HCT116 (cell line): ENCODE data around the gene CCDC187. TPM values are rescaled to one million over a fixed set of nuclear protein-coding genes. Genes with fewer than 3 reads are reported as not detected.

Source experiments
- ATAC-seq: fragments of 200-7000 bp; cut with Tn5 transposase; 2 replicates; pipeline ENCODE4 v1.9.1; 2020; ENCODE audit warnings: mild to moderate bottlenecking, moderate library complexity
- BruUV-seq: library from RNA; stranded (reverse); fragments of 400-500 nt; replicated peaks from 2 replicates; lab custom pipeline; 2021; lab: Mats Ljungman, UMichigan
- CTCF ChIA-PET: fragments of 300-600 bp; sonication (Branson Sonifier 250); formaldehyde crosslinking; loops from one replicate; lab custom pipeline; 2021; ENCODE audit warnings: antibody characterized with exemption; lab: Charles Lee
- POLR2A ChIA-PET: fragments of 300-600, 350-600 bp; sonication (Branson Sonifier 250); formaldehyde crosslinking; loops from one replicate; lab custom pipeline; 2021; ENCODE audit warnings: antibody characterized with exemption; lab: Charles Lee
- RAD21 ChIA-PET, 2 experiments: fragments of 300-600 bp; sonication (Branson Sonifier 250); formaldehyde crosslinking; loops; one replicate each; lab custom pipeline; 2023; ENCODE audit warnings: low total read pairs in 2 of 2; ENCODE audit not compliant: uncharacterized antibody in 2 of 2, unreplicated experiment in 2 of 2, low non-redundant PET in 1 of 2; lab: Charles Lee
- DNase-seq: peaks from one replicate; pipeline ENCODE4 v3.0.0-alpha.2; 2010; ENCODE audit warnings: low read depth, low spot score
- H2AFZ ChIP-seq: fragments of 200-600 bp; shearing (Covaris generic), sonication (generic); 2 replicates; pipeline ENCODE4 v1.6.1; 2017; ENCODE audit warnings: low read depth, mixed run types, mixed read lengths, antibody characterized with exemption, low read length; ENCODE audit not compliant: poor library complexity, severe bottlenecking
- H3K27ac ChIP-seq: 2 replicates; pipeline ENCODE4 v1.5.1; 2012; ENCODE audit warnings: low read depth, low read length
- H3K27me3 ChIP-seq: fragments of 200-600 bp; sonication (generic); 2 replicates; pipeline ENCODE4 v1.6.1; 2016; ENCODE audit warnings: mixed run types, low read length, mixed read lengths; ENCODE audit not compliant: insufficient read depth
- H3K36me3 ChIP-seq, 2 experiments: fragments of 200-500 bp in 1 of 2; fragments of 200-600 bp in 1 of 2; sonication (Bioruptor generic) in 1 of 2; sonication (generic) in 1 of 2; 2 replicates each; pipeline versions ENCODE4 v1.5.1 to v1.6.1; 2014 to 2016; ENCODE audit warnings: low read length in 2 of 2, inconsistent platforms in 1 of 2, mixed read lengths in 1 of 2, mixed run types in 1 of 2; ENCODE audit not compliant: insufficient read depth in 2 of 2, control insufficient read depth in 1 of 2
- H3K4me1 ChIP-seq, 2 experiments: fragments of 200-600 bp in 1 of 2; sonication (generic) in 1 of 2; 2 replicates each; pipeline versions ENCODE4 v1.5.1 to v1.6.1; 2012 to 2017; ENCODE audit warnings: low read length in 2 of 2, inconsistent platforms in 1 of 2, mild to moderate bottlenecking in 1 of 2, mixed read lengths in 1 of 2, mixed run types in 1 of 2, moderate library complexity in 1 of 2; ENCODE audit not compliant: insufficient read depth in 2 of 2, control insufficient read depth in 1 of 2
- H3K4me2 ChIP-seq: fragments of 200-600 bp; sonication (generic); 2 replicates; pipeline ENCODE4 v1.6.1; 2017; ENCODE audit warnings: mixed run types, low read length, mixed read lengths
- H3K4me3 ChIP-seq, 2 experiments: fragments of 200-600 bp in 1 of 2; sonication (generic) in 1 of 2; replicated peaks in 1 of 2; 2 replicates each; pipeline ENCODE4 v1.5.1; 2011 to 2016; ENCODE audit warnings: low read length in 2 of 2, control low read depth in 1 of 2, low read depth in 1 of 2, mild to moderate bottlenecking in 1 of 2, mixed read lengths in 1 of 2, mixed run types in 1 of 2
- H3K79me2 ChIP-seq: fragments of 200-600 bp; sonication (generic); 2 replicates; pipeline ENCODE4 v1.6.1; 2017; ENCODE audit warnings: mild to moderate bottlenecking, mixed run types, low read length, moderate library complexity, mixed read lengths; ENCODE audit not compliant: insufficient read depth
- H3K9ac ChIP-seq: fragments of 200-600 bp; sonication (generic); 2 replicates; pipeline ENCODE4 v1.6.1; 2016; ENCODE audit warnings: low read length, mixed read lengths
- H3K9me2 ChIP-seq: fragments of 200-600 bp; sonication (generic), shearing (Covaris generic); 2 replicates; pipeline ENCODE4 v1.6.1; 2017; ENCODE audit warnings: mixed run types, mild to moderate bottlenecking, moderate library complexity; ENCODE audit not compliant: insufficient read depth
- H3K9me3 ChIP-seq, 2 experiments: fragments of 200-500 bp in 1 of 2; fragments of 200-600 bp in 1 of 2; sonication (Bioruptor generic) in 1 of 2; sonication (generic) in 1 of 2; 2 replicates each; pipeline ENCODE4 v1.6.1; 2014 to 2017; ENCODE audit warnings: low read length in 2 of 2, mixed read lengths in 2 of 2, inconsistent platforms in 1 of 2, low read depth in 1 of 2, mild to moderate bottlenecking in 1 of 2, mixed run types in 1 of 2, moderate library complexity in 1 of 2; ENCODE audit not compliant: control insufficient read depth in 1 of 2, insufficient read depth in 1 of 2
- H4K20me1 ChIP-seq: fragments of 200-600 bp; sonication (generic), shearing (Covaris generic); 2 replicates; pipeline ENCODE4 v1.6.1; 2017; ENCODE audit warnings: mixed run types, mild to moderate bottlenecking, moderate library complexity; ENCODE audit not compliant: insufficient read depth
- CEBPB ChIP-seq: IDR thresholded peaks from 2 replicates; pipeline ENCODE4 v1.6.1; 2012; ENCODE audit warnings: low read depth
- CTCF ChIP-seq, 3 experiments: fragments of 200-600 bp in 1 of 3; sonication (generic) in 1 of 3; IDR thresholded peaks in 2 of 3; conservative IDR thresholded peaks in 1 of 3; 2 replicates each; pipeline ENCODE4 v1.5.1; 2012 to 2017; ENCODE audit warnings: low read depth in 2 of 3, low read length in 2 of 3, antibody characterized with exemption in 1 of 3, borderline replicate concordance in 1 of 3, control low read depth in 1 of 3, mild to moderate bottlenecking in 1 of 3, mixed read lengths in 1 of 3, mixed run types in 1 of 3, moderate library complexity in 1 of 3; ENCODE audit not compliant: insufficient read depth in 1 of 3
- ELF1 ChIP-seq: IDR thresholded peaks from 2 replicates; pipeline ENCODE4 v1.6.1; 2012; ENCODE audit warnings: low read depth, borderline replicate concordance
- EZH2 ChIP-seq: fragments of 200-600 bp; sonication (generic); IDR thresholded peaks from 2 replicates; pipeline ENCODE4 v1.6.1; 2017; ENCODE audit warnings: antibody characterized with exemption, mixed run types
- FOSL1 ChIP-seq: IDR thresholded peaks from 2 replicates; pipeline ENCODE4 v1.6.1; 2012; ENCODE audit warnings: low read depth
- POLR2A ChIP-seq: IDR thresholded peaks from 2 replicates; pipeline ENCODE4 v1.7.0; 2011; ENCODE audit warnings: borderline replicate concordance; ENCODE audit not compliant: insufficient read depth, insufficient read length; ENCODE audit errors: extremely low read depth
- REST ChIP-seq: IDR thresholded peaks from 2 replicates; pipeline ENCODE4 v1.6.1; 2012; ENCODE audit warnings: low read depth
- SIN3A ChIP-seq: IDR thresholded peaks from 2 replicates; pipeline ENCODE4 v1.6.1; 2012; ENCODE audit warnings: low read depth
- YY1 ChIP-seq: IDR thresholded peaks from 2 replicates; pipeline ENCODE4 v1.6.1; 2011; ENCODE audit warnings: low read length, low read depth, moderate library complexity, mild to moderate bottlenecking; ENCODE audit not compliant: insufficient replicate concordance; ENCODE audit errors: extremely low read depth
- ZBTB33 ChIP-seq: IDR thresholded peaks from 2 replicates; pipeline ENCODE4 v1.6.1; 2011; ENCODE audit warnings: mild to moderate bottlenecking, low read length, moderate library complexity; ENCODE audit not compliant: insufficient replicate concordance; ENCODE audit errors: extremely low read depth
- ZFX ChIP-seq: fragments of 450-650 bp; IDR thresholded peaks from 2 replicates; pipeline ENCODE4 v1.6.1; 2017
- ZNF274 ChIP-seq: fragments of 200-500 bp; sonication (Bioruptor generic); IDR thresholded peaks from 2 replicates; pipeline ENCODE4 v1.6.1; 2014; ENCODE audit warnings: mild to moderate bottlenecking, low read depth, low read length, inconsistent platforms
- intact Hi-C: fragments of 100-400 bp; cut with micrococcal nuclease; formaldehyde crosslinking; loops from 2 replicates; pipeline ENCODE4 v1.10.0; 2022
- total RNA-seq: library from RNA; stranded (reverse); gene quantifications from one replicate; pipeline ENCODE4 v1.2.1, GENCODE V29; 2021; ENCODE audit not compliant: unreplicated experiment
- TF ChIP-seq, protein P1 (sequence below): IDR thresholded peaks from 2 replicates; pipeline ENCODE4 v1.6.1; 2012

CCDC187 gene
- total RNA-seq, 1 experiment from 2014 or later: 4.6 TPM

- no peak overlapping the region for H3K9ac ChIP-seq
- POLR2A ChIA-PET: interaction anchor here (1.4 kb wide), 1 partner anchor 25 kb away, joined by 3 read pairs; no protein-coding TSS in a partner anchor
- no TSS peak for BruUV-seq
Observed at GRCh38 chr9:136242248-136242647, 61.6 kb downstream of the CCDC187 start.

GRCh38 chr9:136241542-136241941, 62.4 kb downstream of the CCDC187 start:
- ChIA-PET RAD21 (no interaction called here), CTCF (no interaction called here), POLR2A (no interaction called here)
- Histone ChIP-seq H3K79me2 (peaks cover 81% of the 10 kb centered on the region), H3K36me3 (peaks cover 0 to 13% of the 10 kb centered on the region in 2 experiments; a peak in 1 of 4 replicates), H4K20me1 (peaks cover 7% of the 10 kb centered on the region; the same call in 1 of the 2 replicates), H3K9me2 (no peaks in the 10 kb centered on the region), H3K27me3 (no peaks in the 10 kb centered on the region), H2AFZ (no peak overlapping the region), H3K9me3 (no peaks in the 10 kb centered on the region), H3K4me1 (peaks cover 16 to 24% of the 10 kb centered on the region in 2 experiments), H3K27ac (no peak overlapping the region), H3K4me2 (no peak overlapping the region), H3K9ac (no peak overlapping the region), H3K4me3 (no peak overlapping the region)
- intact Hi-C loops: no loop called here
- DNase-seq (no peak), ATAC-seq (no peak)
- BruUV-seq: no TSS peak
- no peak for TF ChIP-seq SIN3A
- TF ChIP-seq REST: no peak
- TF ChIP-seq ZFX: no peak
- TF ChIP-seq CTCF (IDR thresholded peaks at IDR 0.05 in 2 of 3, conservative IDR thresholded peaks at IDR 0.05 in 1 of 3; ENCODE audit: borderline replicate concordance in 1 of 3, insufficient read depth in 1 of 3, low read depth in 2 of 3, low read length in 2 of 3): no peak
- no peak for TF ChIP-seq CEBPB
- TF ChIP-seq ZBTB33: no peak
- TF ChIP-seq POLR2A: no peak
- TF ChIP-seq EZH2: no peak
- TF ChIP-seq, protein P1, sequence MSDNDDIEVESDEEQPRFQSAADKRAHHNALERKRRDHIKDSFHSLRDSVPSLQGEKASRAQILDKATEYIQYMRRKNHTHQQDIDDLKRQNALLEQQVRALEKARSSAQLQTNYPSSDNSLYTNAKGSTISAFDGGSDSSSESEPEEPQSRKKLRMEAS: no peak

More at GRCh38 chr9:136242248-136242647, 61.6 kb downstream of the CCDC187 start:
- H3K27me3 ChIP-seq: no peaks in the 10 kb centered on the region
- no peak overlapping the region for H3K4me3 ChIP-seq
- H3K9me2 ChIP-seq: no peaks in the 10 kb centered on the region
- H2AFZ ChIP-seq: no peak overlapping the region
- no peak for DNase-seq
- intact Hi-C loops: no loop called here
- peaks cover 16 to 24% of the 10 kb centered on the region in 2 experiments for H3K4me1 ChIP-seq
- no peaks in the 10 kb centered on the region for H3K9me3 ChIP-seq
- peaks cover 7% of the 10 kb centered on the region; the same call in 1 of the 2 replicates for H4K20me1 ChIP-seq
- H3K79me2 ChIP-seq: peaks cover 81% of the 10 kb centered on the region
- CTCF ChIA-PET: no interaction called here
- no peak for ATAC-seq
- no peak overlapping the region for H3K27ac ChIP-seq
- RAD21 ChIA-PET: no interaction called here
- TF ChIP-seq SIN3A (no peak), FOSL1 (no peak), ZNF274 (no peak), ELF1 (no peak), YY1 (no peak)
- TF ChIP-seq, protein P1: no peak
- no peak overlapping the region for H3K4me2 ChIP-seq
- peaks cover 0 to 13% of the 10 kb centered on the region in 2 experiments; a peak in 1 of 4 replicates for H3K36me3 ChIP-seq
